SKM-1 treated with dmso at 0.1 percent for 144 hours (cell line): ENCODE results near the gene LRRC66.
A peak's percentile ranks its signal among the peaks of the same experiment; 100 is the strongest.

Source experiments
- DNase-seq: peaks from one replicate; lab custom pipeline; 2025; ENCODE audit not compliant: unreplicated experiment; lab: John Stamatoyannopoulos, UW

Gene LRRC66, protein sequence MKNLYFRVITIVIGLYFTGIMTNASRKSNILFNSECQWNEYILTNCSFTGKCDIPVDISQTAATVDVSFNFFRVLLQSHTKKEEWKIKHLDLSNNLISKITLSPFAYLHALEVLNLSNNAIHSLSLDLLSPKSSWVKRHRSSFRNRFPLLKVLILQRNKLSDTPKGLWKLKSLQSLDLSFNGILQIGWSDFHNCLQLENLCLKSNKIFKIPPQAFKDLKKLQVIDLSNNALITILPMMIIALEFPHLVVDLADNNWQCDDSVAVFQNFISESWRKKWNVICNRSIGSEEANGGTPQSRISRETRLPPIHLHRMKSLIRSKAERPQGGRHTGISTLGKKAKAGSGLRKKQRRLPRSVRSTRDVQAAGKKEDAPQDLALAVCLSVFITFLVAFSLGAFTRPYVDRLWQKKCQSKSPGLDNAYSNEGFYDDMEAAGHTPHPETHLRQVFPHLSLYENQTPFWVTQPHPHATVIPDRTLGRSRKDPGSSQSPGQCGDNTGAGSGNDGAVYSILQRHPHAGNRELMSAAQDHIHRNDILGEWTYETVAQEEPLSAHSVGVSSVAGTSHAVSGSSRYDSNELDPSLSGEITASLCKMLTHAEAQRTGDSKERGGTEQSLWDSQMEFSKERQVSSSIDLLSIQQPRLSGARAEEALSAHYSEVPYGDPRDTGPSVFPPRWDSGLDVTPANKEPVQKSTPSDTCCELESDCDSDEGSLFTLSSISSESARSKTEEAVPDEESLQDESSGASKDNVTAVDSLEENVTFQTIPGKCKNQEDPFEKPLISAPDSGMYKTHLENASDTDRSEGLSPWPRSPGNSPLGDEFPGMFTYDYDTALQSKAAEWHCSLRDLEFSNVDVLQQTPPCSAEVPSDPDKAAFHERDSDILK

DNA sequence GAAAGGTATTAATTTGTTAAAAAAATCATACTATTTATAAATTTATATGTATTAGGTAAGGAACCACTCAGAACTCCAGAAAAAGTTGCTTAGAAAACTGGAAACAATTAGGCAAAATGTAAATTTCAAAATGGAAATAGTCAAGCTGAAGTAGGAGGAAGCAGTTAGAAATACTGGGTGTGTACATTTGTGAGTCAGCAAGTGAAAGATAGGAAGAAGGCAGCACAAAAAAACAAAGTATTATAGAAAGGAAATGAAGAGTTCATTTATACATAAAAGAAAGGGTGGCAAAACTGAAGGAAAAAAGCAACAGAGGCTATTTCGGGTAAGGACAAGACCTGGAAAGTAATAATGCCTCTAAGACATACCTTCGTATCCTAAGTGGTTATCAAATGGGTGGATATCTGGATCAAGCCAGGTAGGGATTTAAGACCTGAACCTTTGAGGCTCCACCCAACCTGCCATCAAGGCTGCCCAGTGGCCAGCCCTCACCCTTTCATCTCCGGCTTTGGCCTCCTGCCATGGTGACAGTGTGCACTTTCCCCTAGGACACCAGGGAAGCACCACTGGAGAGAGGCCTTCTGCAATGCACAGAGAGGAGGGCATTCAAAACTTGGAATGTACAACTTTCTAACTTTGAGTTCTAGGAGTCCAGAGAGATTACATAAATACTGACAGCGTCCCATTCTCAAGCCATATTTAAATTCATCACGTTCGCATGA, at the start of gene LRRC66:
LRRC66 (minus strand) TSS at position 428 of the 722 bp plus-strand sequence. CDS start 2,750 bp downstream, outside the sequence.
- no peak for DNase-seq

DNA sequence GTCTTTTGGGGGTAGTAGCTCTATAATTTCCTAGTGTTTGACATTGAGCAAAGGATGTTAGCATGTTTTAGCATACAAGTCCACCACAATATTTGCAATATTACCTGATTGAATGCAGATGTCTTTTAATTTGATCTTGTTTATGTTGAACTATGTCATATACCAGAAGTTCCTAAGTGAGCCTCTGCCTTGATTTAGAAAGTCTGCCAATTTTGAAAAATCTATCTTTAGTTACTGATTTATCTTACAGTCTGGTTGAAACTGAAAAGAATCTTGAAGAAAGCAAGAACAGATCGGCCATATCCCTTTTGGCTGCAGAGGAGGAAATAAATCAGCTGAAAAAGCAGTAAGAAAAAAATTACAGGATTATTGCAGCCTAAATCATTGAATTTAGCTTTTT, 49.4 kb upstream of the LRRC66 start:
- DNase-seq = no peak

DNA sequence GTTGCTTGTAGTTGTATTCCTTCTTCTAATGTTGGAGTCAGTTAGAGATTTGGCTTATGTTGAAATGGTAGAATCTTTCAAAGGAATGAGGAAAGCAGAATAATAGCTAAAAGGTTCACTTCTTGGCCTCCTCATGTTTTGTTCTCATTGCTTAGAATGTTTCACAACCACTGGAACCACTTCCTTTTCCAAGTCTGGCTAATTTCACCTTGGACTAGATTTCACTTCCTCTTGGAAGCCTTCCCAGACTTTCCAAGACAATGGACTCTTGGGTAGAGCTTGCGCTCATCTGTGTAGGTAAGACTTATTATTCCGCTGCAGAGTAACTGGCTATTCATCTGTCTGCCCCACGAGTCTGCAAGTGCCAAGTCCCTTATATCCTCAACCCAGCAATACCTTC, 39.2 kb upstream of the LRRC66 start:
- peak; percentile 57 for DNase-seq

DNA sequence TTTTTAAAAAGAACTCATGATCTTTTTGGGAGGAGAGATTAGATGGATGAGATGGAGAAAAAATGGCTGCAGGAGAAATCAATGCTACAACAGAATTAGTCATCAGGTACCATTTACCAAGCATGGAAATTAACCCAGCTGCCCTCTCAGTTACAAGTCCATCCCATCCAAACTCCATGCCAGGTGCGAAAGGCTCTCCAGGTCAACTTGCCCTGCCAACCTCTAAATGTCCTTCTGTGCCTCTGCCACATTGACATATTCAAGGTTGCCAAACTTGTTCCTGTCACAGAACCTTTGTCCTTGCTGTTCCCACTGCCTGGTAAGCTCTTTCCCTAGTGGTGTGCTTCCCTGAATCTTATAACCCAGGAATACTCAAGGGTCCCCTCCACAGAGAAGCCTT, 38.1 kb upstream of the LRRC66 start:
- no peak for DNase-seq

DNA sequence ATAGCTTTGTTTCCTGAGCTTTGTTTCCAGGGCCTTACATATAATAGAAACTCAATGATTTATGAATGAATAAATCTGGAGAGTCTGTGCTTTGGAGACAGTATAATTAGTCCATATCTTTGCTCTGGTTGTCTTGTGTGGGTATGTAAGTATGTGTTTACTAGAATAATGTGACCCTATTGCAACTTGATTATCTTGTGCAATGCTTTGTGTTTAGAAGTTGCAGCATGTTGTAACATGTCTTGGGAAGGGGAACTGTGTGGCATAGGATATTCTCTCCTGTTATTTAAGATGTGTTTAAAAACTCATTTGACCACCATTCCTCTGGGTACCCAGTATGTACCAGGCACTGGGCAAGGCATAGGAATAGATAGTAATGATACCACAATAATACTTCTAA, 37.0 kb upstream of the LRRC66 start:
- DNase-seq = no peak

DNA sequence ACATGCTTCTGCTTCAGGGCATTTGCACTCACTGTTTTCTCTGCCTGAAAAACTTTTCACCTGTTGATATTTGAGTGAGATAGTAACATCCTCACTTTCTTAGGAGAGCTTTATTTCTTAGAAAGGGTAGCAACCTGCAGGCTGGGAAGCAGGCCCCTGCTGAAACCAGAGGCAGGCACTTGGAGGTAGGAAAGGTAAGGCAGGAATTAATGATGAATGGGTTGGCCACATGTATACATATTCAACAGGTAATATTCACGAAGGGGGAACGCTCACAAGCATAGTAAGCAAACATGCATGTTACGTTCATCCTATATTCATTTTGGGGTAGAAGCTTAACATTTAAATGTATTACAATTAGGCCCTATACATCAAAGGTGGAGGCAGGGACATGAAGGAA, 34.1 kb upstream of the LRRC66 start:
- no peak for DNase-seq

DNA sequence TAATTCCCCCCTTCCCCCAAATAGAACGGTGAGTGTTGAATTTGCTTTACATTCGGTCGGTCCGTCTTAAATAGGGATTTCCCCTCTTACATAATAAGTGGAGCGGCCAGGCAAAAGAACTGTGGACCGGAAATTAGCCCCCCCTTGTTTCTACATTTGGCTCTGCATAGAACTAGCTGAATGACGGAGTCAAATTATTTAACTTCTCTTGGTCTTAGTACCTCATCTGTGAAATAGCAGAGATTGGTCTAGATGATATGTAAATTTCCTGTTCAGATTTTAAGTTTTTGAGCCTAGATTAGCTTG, 32.3 kb upstream of the LRRC66 start:
- peak; percentile 24 for DNase-seq

DNA sequence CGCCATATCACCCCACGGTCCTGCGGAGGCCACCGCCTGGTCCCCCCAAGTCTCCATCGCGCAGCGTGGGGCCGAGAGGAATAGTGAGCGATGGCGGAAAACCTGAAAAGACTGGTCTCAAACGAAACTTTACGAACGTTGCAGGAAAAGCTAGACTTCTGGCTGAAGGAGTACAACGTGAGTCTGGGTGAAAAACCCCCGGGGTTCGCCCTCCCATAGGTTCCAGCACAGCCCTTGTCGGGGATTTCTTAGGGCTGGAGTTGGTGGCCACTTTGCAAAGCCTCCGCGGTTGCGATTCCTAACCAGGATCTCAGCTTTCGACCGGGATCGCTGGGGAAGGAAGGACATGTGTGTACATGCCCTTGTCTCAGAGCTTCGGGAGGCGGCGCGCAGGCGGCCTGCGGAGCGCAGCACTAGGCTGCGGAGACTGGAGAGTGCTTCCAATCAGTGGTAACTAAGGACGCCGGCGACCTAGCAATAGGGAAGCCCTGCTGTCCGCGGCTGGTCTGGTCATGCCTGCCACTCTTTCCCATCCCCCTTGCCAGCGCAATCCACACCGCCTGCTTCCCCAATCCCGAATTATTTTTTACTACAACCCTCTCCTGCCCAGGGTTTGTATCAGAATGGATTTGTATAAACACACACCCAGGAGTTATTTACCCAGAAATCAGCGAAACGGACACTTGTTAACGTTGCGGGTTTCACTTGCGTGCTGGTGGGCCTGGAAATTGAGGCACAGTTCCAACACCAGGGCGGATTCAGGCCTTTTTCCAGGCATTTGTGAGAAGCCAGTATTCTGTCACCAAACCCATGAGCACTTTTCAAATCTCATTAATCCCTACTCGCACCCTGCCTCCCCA, 31.7 kb upstream of the LRRC66 start:
- peak; percentile 39 for DNase-seq

DNA sequence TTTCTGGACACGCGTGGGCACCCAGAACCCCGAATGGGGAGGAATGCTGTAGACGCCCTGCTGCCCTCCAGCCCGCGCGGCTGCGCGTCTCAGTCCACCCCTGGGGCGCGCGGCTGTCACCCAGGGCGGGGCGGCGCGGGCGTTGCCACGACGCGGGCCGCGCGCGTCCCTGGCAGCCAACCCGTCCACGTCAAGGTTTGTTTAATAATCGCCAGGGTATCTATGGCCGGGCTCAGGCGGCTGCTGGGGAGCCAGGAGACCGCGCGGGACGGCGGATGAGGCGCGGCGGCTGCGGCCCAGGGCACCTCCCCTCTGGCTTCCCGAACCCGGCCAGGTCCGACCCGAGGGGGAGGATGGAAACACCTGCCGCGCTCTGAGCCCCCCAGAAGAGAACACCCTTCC, 31.1 kb upstream of the LRRC66 start, which contains the start of gene SPATA18:
SPATA18 (plus strand) TSS at position 92 of the 402 bp plus-strand sequence. CDS start 401 bp downstream, outside the sequence.
- DNase-seq = no peak

DNA sequence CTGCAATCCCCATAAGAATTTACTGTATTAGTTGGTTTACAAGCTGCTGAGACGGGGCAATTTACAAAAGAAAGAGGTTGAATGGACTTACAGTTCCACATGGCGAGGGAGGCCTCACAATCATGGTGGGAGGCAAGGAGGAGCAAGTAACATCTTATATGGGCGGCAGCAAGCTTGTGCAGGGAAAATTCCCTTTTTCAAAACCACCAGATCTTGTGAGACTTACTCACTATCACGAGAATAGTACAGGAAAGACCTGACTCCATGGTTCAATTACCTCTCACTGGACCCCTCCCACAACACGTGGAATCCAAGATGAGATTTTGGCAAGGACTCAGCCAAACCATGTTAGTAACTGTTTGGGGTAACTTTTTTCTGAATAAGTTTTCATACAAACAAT, 29.1 kb upstream of the LRRC66 start:
- DNase-seq = no peak

DNA sequence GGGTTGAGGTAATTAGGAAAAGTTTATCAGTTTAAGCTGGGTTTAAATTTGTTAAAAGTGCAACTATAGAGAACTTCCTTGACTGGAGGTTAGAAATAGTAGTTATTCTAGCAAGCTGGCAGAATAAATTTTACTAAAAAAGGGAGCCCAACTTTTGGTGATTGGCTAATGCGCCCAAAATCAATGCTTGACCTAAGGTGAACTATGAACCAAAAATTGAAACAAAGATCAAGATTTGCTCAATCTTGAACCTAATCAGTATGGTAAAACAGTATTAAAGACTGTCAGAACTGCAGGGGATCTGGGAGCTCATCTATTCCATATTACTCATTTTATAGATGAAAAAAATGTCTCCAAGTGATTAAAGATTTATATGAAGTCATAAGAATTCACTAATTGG, 24.9 kb upstream of the LRRC66 start:
- no peak for DNase-seq

DNA sequence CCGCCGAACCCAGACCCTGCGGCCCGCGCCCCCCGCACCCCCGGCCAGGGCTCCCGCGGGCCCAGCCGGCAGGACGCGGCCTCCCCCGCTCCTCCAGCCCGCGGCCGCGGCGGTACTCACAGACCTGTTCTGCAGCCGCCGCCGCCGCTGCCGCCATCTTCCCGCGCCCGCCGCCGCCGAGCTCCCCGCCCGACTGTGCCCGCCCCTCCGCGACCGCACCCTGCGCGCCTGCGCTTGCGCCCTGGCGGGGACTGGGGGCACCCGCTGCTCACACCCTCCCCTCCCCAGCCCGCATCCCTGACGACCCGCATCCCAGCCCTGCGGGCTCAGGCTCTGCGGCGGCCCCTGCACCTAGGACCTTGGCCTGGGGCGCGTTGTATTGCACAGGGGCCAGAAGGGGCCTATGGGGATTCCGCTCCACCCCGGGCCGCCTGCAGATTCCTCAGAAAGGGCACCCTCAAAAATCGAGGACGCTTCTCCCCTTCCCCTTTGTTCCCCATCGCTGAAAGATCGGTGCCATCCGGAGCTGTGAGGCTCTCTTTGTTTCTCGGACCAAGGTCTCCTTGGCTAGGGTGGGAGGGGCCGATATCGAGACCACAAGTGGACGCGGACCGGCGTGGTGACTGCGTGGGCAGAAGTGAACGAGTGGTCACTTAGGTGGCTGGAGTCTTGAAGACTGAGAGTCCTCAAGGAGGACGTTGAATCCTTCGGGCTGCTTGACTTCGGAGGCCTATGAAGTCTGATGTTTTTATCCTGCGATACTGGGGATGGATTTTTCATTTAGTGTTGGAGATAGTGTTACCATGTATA, 18.1 kb upstream of the LRRC66 start, which contains the start of gene SGCB:
SGCB (minus strand) TSS at position 197 of the 810 bp plus-strand sequence; CDS start at position 157, 40 bp downstream.
- peak; percentile 42 for DNase-seq

DNA sequence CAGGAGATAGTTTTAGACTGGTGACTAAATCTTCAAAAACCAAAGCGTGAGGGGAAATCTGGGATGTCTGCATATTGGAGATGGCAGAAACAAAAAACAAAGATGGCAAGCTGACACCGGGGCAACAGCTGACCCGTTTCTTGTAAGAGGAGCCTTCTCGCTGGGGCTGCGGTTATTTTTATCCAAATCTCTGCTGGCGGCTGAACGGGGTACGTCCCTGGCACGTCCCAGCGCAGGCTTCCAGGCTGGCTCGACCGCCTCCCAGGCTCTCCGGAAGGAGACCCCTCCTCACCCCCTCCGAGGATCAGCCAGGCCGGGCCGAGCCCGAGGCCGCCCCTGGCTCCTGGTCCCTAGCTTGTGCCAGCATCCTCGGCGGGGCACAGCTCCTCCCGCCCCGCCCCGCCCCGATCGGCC, 17.5 kb upstream of the LRRC66 start:
- DNase-seq = no peak

DNA sequence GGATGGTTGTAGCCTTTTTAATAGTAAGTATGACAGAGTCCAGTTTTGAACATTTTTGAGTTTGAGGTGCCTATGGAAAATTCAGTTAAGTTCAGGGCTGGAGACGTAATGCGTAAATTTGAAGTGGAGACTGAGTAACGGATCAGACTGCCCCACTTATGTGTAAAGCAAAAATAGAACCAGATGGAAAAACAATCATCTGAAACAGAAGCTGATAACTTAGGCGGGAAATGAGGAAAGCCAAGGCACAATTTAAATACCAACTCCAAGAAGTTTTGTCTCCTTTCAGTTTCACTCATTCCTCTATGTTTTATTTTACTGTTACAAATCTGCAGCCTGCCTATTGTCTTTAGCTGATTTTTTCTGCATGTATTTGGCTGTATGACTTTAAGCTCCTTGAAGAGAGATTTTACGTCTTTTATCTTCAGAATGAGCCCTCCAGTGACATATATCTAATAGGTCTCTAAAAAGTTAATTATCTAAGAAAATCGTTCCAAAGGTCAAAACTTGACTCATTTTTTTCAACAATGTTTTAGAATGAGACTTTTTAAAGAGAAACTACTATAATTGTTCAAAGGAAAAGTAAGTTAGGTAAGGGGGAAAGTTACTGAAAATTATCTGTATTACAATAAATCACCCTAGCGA, 16.8 kb upstream of the LRRC66 start:
- DNase-seq = no peak

DNA sequence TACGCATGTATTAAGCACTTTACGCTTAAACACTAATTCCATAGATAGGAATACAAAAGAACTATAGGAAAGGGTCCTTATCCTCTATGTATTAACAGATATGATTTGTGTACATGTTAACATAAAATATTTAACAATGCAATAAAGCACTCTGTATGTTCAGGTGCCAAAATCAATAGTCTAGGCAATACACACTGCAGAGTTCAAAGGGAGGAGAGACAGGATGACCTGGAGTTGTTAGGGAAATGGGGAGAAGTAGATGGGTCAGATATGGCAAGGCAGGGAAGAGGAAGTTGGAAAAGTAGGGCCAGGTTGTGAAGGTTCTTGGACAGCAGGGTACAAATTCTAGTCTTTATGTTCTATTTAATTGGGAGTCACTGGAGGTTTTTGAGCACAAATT, 15.0 kb upstream of the LRRC66 start:
- DNase-seq = no peak

DNA sequence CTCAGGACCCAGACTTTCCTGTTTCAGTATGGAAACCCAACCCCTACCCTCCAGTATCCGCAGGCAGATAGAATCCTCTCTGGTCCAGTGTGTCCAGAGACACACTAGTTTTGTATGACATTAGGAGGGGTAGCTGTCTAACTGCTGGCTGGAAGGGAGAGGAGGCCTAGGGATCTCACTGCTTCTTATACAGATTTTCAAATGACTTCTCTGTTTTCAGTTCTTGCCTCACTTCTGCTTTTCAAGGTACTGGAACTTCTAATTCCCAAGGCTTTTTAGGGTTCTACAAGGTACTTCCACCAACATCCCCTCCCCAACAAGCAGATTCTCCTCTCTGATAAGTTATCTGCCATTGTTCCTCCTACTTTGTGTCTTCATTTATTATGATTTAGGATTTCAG, 11.8 kb upstream of the LRRC66 start:
- DNase-seq = peak; percentile 68

DNA sequence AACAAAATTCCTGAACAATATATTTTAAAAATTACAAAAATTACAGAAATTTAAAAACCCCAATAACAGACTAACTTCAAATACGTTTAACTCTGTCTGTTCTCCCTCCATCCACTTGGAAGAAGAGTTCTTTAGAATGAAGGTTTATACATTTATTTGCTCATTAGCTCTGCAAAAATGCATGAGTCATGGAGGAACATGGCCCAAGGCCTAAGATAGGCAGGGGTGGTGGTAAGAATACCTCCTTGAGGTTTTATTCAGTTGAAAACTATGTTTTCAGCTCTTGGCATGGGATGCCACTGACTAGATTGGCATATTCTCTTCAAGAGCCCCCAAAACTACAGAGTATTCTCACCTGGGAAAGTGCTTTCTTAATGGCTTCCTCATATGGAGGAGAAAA, 8.8 kb upstream of the LRRC66 start:
- DNase-seq = no peak

DNA sequence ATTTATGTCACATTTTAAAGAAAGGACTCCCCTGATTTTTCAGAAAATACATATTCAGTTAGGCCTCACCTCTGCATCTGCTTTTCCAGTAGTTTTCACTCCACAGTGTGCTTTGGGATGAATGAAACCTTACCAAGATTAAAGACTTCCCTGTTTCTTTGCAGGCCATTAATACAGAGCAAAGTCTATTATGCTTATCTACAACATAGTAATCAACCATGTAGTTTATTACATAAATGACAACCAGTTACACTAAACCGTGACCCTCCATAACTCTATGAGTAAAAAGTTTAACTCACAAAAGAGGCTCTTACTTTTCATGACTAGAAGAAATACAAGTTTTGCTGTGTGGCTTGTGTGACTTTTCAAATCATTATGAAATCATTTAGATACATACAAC, 2.3 kb downstream of the LRRC66 start:
- DNase-seq = no peak

DNA sequence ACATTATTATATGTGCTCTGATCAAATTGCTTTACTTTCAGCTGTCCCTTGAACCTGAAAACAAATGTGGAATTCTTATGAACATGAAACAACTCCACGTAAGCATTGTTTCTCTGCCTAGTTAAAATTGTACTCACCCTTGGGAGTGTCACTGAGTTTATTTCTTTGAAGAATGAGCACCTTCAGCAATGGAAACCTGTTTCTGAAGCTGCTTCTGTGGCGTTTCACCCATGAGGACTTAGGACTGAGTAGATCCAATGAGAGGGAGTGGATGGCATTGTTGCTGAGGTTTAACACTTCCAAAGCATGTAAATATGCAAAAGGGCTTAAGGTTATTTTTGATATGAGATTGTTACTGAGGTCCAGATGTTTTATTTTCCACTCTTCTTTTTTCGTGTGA, 3.2 kb downstream of the LRRC66 start:
- no peak for DNase-seq
